Measurements from ENCODE around the gene ABITRAM.
A peak's percentile ranks its signal among the peaks of the same experiment; 100 is the strongest.
"Not testable (repeated sequence)": the region's sequence is repeated elsewhere in the genome, so short reads cannot be mapped to it uniquely, and the experiment has no call there.

Gene ABITRAM

GRCh38 chr9:108934323-108934893 is at the start of gene ABITRAM:
ABITRAM (plus strand) TSS chr9:108934400; CDS start chr9:108934487, 87 bp downstream.
- DNase-seq (ENCODE audit: low read depth), result peak; percentile 50
- no peak for TF ChIP-seq CTCF (conservative IDR thresholded peaks at IDR 0.05; ENCODE audit: low read depth, low read length)
- peak within 1 kb of the TSS; percentile 80 for H3K4me3 ChIP-seq (ENCODE audit: low read length)

- no peak overlapping the region for H3K4me3 ChIP-seq (ENCODE audit: low read length)
- TF ChIP-seq CTCF (conservative IDR thresholded peaks at IDR 0.05; ENCODE audit: low read depth, low read length), result no peak
- no peak for DNase-seq (ENCODE audit: low read depth)
These were observed 49.5 kb upstream of the ABITRAM start for GRCh38 chr9:108884701-108885100.

- H3K4me3 ChIP-seq (ENCODE audit: low read length), result no peak overlapping the region
- peak; percentile 74 for DNase-seq (ENCODE audit: low read depth)
These were observed 48.4 kb upstream of the ABITRAM start for GRCh38 chr9:108885643-108886348.

GRCh38 chr9:108886594-108887271 is 47.5 kb upstream of the ABITRAM start:
- DNase-seq (ENCODE audit: low read depth); H3K4me3 ChIP-seq (ENCODE audit: low read length): not testable (repeated sequence)

More at GRCh38 chr9:108885643-108886348, 48.4 kb upstream of the ABITRAM start:
- no peak for TF ChIP-seq CTCF (conservative IDR thresholded peaks at IDR 0.05; ENCODE audit: low read depth, low read length)

- DNase-seq (ENCODE audit: low read depth), result no peak
- H3K4me3 ChIP-seq (ENCODE audit: low read length), result no peak overlapping the region
- TF ChIP-seq CTCF (conservative IDR thresholded peaks at IDR 0.05; ENCODE audit: low read depth, low read length), result peak; percentile 41
These were observed 44.5 kb upstream of the ABITRAM start for GRCh38 chr9:108889649-108890067.

GRCh38 chr9:108894225-108894997 is 39.8 kb upstream of the ABITRAM start:
- no peak overlapping the region for H3K4me3 ChIP-seq (ENCODE audit: low read length)
- no peak for DNase-seq (ENCODE audit: low read depth)

More at GRCh38 chr9:108894225-108894997, 39.8 kb upstream of the ABITRAM start:
- no peak for TF ChIP-seq CTCF (conservative IDR thresholded peaks at IDR 0.05; ENCODE audit: low read depth, low read length)
